Activated T-helper 1 cell treated with Interleukin-2 at 50 U/mL for 16 hours (primary cell): Measurements from ENCODE around the gene C1QL1.

Experiments used
- DNase-seq: peaks from one replicate; pipeline ENCODE4 v3.0.0-alpha.2; 2020; ENCODE audit warnings: low read depth

C1QL1 gene

DNA sequence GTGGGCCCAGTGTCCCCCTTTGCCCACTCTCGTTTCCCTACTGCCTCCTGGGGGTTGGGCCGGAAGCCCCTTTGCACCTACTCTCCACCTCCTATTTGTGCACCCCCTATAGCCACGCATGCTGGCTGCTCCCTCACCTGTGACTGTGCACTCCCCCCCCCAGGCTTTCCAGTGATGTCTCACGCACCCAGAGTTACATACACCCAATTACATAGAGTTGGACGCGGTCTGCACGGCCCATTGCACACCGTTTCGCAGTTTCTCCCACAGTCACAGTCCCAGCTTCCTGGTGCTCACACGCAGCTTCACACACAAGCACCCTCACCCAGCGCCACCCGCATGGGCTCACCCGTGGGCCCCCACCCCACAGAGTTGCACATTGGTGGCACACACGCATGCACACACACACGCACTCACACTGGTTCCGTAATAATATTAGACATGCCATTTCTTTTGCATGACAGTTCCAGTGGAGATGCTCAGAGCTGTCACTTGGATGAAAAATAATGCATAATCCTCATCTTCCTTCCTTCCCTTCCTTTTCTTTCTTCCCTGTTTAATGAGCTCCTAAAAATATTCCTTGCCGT is 21.5 kb upstream of the C1QL1 start:
- no peak for DNase-seq

DNA sequence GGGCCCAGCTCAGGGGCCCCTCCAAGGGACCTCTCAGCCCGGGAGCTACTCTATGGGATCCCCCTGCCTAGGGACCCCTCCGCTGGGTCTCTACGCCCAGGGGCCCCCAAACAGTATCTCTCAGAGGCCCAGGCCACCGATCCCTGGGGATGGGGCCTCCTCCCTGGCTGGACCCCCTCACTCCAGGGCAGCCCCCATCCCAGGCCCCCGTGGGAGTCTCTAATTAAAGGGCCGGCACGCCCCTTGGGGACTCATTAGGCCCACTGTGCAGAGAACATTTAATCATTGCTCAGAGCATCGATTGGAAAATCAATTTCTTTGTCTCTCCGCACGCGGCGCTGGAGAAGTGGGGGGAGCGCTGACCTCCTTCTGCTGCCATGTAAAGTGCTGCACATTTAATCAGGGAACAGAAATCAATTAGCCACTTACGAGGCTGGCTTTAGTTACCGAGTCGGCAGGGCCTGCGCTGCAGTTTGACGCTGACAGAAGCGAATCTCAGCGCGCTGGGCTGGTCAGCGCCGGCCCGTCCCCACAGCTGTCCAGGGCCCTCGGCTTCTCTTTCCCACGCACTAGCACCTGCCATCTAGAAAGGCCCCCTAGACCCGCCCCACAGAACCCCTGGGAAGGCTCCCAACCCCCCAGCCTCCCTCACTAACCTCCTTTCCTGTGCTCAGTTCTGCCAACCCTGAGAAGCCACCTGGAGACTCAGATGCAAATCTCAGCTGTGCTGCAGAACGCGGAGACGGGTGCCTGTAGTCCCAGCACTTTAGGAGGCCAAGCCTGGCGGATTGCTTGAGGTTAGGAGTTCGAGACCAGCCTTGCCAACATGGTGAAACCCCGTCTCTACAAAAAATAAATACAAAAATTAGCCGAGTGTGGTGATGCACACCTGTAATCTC is 20.2 kb upstream of the C1QL1 start:
- DNase-seq = no peak

DNA sequence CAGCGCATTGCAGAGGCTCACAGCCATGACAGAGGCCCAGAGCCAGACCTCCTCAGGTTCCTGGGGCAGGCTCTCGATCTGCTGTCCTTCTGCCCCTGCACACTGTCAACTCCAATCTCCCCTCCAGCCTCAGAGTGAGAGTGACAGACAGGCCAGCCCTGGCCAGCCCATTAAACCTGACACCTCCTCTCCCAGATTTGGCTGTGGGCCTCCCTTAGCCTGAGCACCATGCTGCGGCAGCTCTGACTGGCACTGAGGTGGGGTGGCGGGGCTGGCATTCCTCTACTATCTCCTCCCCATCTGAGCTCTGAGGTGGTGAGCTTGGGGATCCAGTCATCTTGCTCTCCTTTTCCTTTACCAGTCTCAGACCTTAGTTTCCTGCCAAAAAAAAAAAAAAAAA is 15.5 kb upstream of the C1QL1 start:
- no peak for DNase-seq

DNA sequence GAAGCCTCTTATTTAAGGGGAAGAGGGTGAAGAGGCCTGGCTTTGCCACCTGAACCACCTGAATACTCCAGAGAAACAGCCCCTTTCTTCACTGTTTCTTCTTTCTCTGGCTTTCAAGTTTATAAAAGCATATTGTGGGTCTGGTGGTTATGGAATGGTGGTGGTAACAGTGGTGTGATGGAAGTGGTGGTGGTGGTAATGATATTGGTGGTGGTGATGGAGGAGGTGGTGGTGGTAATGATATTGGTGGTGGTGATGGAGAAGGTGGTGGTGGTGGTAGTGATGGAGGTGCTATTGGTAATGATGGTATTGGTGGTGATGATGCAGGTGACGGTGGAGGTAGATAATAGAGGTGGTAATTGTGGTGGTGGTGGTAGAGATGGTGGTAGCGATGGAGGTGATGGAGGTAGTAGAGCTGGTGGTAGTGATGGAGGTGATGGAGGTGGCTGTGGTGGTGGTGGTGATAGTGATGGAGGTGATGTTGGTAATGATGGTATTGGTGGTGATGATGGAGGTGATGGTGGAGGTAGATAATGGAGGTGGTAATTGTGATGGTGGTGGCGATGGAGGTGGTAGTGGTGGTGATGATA is 14.1 kb upstream of the C1QL1 start:
- no peak for DNase-seq

DNA sequence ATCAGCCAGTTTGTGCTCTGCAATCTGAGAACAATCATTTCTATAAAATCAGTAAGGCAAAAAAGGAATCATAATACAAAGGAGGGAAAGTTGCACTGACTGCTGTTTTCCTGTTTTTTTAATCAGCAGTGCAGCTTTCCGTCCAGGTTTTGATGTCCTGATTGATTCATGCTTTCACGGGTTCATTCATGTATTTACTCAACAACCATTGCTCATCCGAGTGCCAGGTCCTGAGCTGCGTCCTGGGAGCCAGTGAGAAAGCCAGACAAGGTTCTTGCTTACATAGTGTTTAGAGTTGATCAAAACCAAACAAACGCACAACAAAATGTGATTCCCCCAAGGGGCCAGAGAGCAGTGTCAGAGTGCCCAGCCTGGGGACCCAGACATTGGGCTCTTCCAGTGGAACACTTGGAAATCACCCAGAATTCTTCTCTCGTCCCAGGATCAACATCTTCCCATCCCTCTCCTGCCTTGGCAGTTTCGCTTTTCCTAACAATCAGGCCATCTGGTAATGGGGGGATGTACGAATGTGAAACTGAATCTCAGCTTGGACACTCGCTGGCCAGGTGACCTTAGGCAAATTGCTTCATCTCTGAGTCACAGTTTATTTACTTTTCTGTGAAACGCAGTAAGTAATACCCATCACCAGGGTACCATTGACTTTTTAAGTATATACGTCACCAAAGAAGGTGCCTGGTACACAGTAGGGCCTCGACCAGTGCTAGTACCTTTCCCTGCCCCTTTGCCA is 13.3 kb upstream of the C1QL1 start:
- no peak for DNase-seq

DNA sequence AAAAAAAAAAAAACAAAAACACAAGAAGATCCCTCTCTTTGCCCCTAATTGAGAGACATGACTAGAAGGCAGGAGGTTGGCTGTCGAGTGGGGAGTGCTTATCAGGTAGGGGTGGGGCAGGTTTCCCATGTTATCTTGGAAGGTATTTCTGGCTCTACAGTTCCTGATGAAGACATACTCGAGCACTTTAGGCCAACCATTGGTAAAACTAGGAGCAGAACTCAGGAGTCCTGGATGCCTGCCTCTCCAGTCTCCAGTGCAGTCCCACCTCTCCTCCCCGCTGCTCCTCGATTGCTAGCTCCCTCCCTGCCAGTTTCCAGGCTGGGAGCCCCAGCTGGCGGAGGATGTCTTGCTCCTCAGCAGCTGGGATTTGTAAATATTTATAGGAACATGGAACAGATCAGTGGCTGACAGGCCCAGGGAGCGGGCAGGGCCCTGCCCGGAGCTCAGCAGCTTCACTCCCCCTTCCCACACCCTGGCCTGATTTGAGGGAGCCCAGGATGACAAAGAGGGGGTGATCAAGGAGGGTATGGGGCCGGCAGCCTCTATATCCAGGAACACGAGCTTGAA is 11.4 kb upstream of the C1QL1 start:
- DNase-seq = no peak

DNA sequence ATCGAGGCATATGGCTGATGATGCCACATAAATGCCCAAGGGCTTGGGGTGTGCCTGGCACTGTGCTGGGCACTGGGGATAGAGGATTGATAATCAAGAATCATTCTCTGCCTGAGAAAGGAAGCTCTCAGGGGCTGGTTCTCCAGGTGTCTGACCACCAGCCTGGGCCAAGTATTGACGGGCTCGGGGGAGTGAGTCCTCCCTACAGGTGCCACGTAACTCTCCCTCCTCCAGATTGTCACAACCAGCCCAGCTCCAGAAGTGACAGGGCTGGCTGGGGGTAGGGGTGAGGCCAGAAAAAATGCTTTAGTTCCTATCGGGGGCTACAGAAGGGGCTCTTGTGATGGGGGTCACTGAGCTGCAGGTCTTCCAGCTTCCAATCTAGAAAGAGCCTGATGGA is 10.7 kb upstream of the C1QL1 start:
- no peak for DNase-seq

DNA sequence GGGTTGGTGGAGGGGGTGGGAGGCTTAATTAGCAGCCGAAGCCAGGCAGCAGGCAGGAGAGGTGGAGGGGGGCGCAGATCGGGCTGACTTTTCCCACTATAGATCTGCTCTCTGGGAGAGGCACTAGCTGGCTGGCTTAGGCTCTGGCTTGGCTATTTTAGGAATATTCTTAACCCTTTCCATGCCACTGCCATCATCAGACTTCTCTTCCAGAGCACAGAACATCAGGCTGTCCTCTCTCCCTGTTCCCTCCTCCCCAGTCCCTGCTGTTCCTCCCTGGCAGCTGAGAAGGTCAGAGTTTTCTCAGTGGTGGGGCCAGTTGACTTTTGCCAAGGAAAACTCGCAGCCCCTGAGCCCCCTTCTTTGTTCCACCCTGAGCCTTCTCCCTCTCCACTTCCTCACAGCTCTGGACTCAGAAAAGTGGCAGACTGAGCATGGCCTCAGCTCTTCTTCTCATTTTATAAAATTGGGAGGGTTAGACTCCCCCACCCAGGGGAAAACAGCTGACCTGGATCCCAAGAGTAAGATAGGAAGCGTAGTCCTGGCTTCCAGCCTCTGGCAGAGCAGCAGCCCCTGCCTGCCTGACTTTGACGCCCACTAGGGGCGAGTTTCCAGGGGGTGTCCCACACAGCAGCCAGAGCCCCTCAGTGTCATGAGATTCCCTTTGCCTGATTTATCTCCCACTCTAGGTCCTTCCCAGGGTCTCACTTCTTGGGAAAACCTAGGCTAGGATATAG is 9.9 kb upstream of the C1QL1 start:
- DNase-seq = no peak

DNA sequence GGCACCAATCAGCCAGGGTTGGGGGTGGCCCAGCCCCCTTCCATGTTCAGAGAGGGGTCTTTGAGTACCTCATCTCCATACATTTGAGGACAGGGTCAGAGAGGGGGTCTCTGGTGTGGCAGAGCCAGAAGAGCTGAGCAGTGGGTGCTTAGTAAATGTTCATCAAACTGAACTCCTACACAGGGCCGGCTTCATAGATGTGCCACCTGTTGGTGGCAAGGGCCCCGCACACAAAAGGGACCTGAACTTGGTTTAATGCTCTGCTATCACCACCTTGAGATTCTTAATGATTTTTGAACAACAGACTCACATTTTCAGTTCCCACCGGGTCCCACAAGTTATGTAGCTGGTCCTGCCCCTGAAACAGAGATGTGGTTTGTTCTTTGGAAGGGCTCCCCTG is 9.0 kb upstream of the C1QL1 start:
- no peak for DNase-seq

DNA sequence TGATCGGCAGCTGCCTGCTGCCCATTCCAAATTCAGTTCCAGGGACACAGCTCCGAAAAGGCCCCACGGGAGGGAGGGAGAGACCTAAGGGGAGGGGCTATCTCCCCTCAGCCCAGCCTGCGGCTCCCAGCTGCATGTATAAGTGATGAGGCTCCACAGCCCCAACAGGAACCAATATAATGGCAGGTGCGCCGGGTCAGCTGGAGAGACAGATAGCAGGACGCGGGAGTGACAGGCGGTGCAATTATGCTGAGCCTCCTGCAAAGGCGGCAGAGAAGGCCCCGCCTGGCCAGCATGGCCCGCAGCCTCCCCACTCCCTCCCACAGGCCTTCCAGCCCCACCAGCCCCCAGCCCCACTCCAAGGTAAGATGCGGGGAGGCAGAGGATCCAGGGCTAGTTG is 8.1 kb upstream of the C1QL1 start:
- no peak for DNase-seq

DNA sequence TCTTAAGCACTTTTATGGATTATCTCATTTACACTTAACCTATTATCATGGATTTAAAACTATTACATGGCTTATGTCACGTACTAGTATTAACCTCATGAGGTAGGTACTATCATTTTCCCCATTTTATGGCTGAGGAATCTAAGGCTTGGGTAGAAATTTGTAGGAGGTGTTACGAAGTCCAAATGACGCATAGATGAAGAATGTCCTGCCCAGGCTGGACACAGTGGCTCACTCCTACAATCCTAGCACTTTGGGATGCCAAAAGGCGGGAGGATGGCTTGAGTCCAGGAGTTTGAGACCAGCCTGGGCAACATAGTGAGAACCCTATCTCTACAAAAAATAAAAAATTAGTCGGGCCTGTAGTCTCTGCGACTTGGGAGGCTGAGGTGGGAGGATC is 4.8 kb upstream of the C1QL1 start:
- no peak for DNase-seq

DNA sequence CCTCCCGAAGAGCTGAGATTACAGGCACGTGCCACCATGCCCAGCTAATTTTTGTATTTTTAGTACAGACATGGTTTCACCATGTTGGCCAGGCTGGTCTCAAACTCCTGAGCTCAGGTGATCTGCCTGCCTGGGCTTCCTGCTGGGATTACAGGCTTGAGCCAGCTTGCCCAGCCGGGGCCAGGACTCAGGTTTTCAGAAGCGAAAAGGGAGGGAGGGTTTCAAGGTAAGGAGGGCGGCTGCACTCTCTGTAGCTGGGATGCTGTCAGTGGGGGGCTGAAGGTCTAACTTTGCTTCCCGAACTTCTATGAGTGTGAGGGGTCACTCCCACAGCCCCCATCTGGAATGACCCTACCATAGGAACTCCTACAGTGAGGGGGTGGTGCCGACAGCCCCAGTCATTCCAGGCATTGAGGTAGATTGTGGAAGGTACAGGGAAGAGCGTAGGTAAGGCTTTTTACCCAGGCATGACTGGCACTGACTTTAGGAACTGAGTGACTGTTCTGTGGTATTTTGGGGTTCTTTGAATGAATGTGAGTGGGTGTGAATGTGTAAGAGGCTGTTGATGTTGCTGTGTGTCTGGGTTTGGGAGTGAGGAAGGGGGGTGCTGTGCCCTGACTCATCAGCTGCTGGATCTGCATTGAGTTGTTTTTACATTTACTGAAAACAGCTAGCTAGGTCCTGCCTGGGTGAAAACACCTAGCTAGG is 3.8 kb upstream of the C1QL1 start:
- no peak for DNase-seq

DNA sequence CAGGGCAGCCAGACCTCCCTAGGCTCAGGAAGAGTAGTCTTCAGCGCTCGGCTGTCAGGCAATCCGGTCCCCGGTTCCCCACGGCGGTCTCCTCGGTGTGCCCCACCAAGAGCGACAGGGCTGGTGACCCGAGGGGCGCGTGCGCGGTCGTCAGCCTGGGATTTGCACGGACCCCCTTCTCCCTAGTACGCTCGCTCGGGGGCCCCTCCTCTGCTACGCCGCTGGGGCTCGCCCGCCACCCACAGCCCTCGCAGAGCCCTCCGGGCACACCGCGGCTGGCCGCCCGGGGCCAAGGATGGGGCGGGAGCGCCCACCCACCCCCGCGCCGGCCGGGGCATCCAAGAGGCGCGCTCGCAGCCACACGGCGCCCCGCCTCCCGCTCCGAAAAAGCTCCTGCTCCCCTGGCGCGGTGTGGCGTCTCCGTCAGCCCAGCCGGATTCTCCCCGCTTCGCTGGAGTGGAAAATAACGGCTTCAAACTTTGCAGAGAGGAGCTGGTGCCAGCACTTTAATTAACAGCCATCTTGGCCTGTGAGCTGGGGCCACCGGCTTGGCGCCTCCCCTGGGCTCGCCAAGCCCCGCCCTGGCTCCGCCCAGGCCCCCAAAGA is 2.1 kb upstream of the C1QL1 start:
- no peak for DNase-seq

DNA sequence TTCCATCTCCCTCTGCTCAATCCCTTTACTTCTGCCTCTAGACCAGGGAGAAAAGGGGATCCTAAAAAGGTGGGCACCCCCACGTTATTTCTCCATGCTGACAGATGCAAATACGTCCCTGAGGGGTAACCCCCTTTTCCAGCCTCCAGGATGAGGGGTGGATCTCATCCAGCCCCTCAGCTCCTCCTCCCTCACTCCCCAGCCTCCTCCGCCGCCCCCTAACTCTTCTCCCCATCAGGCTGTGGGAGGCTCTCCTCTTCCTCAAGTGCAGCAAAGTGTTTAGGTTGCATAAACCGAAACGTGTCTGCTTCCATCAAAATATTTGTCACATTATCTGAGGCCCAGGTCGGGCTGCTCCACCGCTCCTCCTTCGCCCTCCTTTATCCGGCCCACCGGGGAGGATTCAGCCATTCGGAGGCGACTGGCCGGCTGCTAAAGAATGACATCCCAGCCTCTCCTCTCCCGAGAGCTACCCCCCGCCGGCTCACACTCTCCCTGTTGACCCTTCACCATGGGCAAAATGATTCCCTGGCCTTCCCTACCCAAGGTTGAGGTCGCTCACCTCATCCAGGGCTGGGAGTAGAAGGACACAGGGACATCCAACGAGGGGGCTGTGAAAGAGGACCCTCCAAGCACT is 1.2 kb upstream of the C1QL1 start:
- DNase-seq = no peak

DNA sequence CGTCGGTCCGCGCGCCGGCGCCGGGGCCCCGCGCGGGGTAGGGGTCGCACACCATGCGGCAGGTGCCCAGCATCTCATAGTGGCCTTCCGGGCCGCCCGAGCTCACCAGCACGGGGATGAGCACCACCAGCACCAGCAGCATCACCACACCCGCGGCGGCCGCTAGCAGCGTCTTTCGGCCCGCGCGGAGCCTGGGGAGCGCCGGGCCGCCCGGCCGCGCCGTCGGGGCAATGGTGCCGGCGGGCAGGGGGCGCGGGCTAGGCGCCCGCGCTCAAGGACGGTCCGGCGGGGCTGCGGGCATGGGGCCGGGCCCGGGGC is 237 bp downstream of the C1QL1 start:
- DNase-seq = no peak

DNA sequence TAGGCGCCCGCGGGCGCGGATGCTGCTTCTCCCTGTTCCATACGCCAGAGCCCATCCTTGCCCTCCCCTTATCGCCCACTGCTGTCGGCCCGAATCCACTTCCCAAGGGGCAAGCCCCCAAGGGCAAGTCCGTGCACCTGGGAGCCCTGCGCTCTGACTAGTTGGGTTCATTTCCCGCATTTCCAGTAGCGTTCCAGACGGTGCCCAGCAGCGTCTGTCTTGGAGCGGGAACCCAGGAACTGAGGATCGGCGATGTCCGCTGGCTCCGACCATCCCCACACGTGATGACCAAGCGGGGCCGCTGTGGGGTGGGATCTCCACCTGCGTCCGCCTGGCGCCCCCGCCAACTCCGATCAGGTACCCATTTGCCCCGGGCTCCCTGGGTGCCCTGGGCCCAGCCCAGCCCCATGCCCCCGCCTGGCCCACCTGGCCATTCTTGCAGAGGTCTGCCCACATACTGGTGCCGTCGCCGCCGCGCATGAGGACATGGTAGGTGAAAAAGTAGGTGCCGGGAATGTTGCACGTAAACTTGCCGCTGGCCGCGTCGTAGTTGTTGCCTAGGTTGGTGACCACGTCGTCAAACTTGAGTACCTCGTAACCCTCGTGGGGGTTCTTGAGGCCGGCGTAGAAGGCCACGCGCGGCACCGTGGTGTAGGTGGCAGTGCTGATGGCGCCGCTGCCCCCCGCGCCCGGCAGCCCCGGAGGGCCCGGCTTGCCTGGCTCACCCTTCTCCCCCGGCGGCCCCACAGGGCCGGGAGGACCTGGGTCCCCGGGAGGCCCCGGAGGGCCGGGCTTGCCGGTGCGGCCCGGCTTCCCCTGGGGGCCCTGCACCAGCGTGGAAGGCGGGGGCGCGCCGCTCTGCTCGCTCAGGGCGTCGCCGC is 837 bp downstream of the C1QL1 start:
- DNase-seq = no peak

DNA sequence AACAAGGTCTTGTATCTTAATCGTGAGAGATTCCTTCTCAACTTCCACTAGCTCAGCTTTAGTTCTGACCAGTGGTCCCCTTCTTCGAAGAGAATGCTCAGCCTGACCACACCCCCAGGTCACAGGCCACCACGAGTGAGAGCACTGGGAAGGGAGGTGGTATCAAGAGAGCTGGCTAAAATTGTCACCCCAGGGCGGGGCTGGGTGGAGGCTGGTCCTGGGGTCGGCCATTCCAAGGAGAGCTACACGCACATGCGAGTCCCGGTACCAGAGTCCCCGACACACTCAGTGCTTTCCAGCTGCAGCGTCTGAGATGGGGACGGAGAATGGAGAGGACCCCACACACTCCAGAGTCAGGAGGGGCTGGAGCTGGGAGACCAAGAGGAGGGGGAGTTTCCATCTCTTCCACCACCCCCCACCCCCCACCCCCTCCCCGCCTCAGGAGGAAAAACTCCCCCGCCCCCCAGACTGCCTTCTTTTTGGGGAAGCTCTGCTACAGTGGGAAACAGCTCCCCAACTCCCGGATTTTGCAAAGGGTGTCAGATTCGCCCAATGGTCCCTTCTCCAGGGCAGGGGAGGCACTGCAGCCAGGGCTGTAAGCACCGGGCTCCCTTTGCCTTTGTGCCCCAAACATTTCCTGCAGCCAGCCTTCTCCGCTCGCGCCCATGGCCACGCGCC is 1.6 kb downstream of the C1QL1 start:
- no peak for DNase-seq

DNA sequence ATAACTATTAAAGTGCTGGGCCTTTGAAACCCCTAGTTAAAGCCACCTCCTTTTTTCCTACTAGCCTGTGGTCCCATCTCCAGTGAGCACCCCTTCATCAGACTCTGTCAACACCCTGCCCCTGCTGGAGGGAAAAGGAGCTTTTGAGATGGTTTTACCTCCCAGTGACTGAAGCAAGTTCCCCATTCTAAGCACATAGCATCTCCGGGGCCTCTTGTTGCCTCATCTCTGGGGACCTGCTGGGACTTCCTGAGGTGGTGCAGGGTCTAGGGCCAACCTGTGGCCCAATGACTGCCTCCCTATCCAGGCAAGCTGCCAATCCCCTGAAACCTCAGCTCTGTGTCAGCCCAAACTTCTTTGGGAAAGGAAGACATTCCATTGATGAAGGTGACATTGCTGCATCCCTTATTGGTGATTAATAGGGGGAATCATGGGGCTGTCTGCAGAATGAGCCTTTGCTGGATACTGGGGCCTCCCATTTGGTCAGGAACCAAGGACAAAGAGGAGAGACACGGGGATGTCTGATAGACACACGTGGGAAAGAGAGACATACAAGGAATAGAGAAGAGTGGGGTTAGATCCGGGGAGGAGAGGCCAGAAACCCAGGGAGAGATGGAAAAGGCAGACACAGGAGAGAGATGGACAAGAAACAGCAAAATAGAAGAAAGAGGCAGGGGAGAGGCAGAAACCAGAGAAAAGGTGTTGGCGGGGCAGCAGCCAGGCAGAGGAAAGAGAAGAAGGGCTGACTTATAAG is 2.4 kb downstream of the C1QL1 start:
- DNase-seq = no peak
